Bronchial epithelial cell (primary cell): ENCODE data around the gene TYMS. TPM values are rescaled to one million over a fixed set of nuclear protein-coding genes. Genes with fewer than 3 reads are reported as not detected.

Experiments used
- DNase-seq: peaks from one replicate; pipeline ENCODE4 v3.0.0-alpha.2; 2010; ENCODE audit warnings: low read depth
- FAIRE-seq: peaks from 2 replicates; lab custom pipeline; 2011; peaks lifted over from hg19 to GRCh38; lab: Jason Lieb, UNC
- H3K27me3 ChIP-seq: 2 replicates; pipeline ENCODE4 v1.5.1; 2011; ENCODE audit warnings: low read length; ENCODE audit not compliant: control insufficient read depth, insufficient read depth
- H3K36me3 ChIP-seq: 2 replicates; pipeline ENCODE4 v1.5.1; 2011; ENCODE audit warnings: low read length; ENCODE audit not compliant: control insufficient read depth, insufficient read depth
- H3K4me3 ChIP-seq: 2 replicates; pipeline ENCODE4 v1.5.1; 2011; ENCODE audit warnings: mild to moderate bottlenecking, low read depth, low read length, control low read depth
- total RNA-seq: library from RNA; depleted of rRNA; stranded (reverse); fragments of >200 nt; gene quantifications from 2 replicates; pipeline ENCODE4 v1.2.1, GENCODE V29; 2014
- TF ChIP-seq, protein P1 (sequence below): IDR thresholded peaks from 2 replicates; pipeline ENCODE4 v1.5.1; 2011; ENCODE audit warnings: mild to moderate bottlenecking, moderate library complexity, low read length, control low read depth, inconsistent platforms; ENCODE audit not compliant: insufficient read depth, severe bottlenecking

The TYMS gene
- total RNA-seq, 1 donor from 2014 or later = 5.5 TPM

DNA sequence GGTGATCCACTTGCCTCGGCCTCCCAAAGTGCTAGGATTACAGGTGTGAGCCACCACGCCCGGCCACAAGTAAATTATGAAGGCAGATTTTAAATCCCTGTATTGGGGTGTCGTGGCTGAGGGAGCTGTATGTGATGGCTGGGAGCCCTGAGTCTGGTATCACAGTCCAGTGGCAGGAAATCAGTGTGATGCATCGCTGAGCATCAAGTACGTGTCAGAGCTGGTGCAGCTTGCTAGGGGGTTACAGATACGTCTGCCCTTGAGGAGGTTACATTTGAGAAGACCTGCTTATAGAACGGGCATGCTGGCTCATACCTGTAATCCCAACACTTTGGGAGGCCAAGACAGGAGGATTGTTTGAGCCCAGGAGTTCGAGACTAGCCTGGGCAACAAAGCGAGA, 50.6 kb downstream of the TYMS start:
- no peak for FAIRE-seq
- Histone ChIP-seq H3K36me3 (peaks cover 3% of the 10 kb centered on the region), H3K4me3 (no peak overlapping the region), H3K27me3 (no peaks in the 10 kb centered on the region)
- TF ChIP-seq, protein P1, sequence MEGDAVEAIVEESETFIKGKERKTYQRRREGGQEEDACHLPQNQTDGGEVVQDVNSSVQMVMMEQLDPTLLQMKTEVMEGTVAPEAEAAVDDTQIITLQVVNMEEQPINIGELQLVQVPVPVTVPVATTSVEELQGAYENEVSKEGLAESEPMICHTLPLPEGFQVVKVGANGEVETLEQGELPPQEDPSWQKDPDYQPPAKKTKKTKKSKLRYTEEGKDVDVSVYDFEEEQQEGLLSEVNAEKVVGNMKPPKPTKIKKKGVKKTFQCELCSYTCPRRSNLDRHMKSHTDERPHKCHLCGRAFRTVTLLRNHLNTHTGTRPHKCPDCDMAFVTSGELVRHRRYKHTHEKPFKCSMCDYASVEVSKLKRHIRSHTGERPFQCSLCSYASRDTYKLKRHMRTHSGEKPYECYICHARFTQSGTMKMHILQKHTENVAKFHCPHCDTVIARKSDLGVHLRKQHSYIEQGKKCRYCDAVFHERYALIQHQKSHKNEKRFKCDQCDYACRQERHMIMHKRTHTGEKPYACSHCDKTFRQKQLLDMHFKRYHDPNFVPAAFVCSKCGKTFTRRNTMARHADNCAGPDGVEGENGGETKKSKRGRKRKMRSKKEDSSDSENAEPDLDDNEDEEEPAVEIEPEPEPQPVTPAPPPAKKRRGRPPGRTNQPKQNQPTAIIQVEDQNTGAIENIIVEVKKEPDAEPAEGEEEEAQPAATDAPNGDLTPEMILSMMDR = no peak
- no peak for DNase-seq

DNA sequence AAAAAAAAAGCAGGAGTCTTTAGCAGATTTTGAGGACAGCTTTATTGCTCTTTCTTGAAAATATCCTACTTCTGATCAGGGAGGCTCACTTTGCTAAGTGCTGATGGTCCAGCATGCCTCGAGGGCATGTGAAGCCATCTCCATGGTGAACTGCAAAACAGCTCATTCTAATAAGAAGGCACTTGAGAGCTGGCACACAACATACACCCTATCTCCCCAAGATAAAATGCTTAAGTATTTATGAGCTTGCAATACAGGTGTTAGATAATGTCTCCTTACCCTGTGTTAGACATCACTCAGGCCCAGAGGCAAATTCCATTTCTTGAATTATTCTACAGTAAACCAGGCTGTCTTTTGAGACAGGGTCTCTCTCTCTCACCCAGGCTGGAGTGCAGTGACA, 52.3 kb downstream of the TYMS start:
- TF ChIP-seq, protein P1 = no peak
- Histone ChIP-seq H3K4me3 (no peak overlapping the region), H3K36me3 (peaks cover 3% of the 10 kb centered on the region), H3K27me3 (no peaks in the 10 kb centered on the region)
- FAIRE-seq (no peak), DNase-seq (no peak)

DNA sequence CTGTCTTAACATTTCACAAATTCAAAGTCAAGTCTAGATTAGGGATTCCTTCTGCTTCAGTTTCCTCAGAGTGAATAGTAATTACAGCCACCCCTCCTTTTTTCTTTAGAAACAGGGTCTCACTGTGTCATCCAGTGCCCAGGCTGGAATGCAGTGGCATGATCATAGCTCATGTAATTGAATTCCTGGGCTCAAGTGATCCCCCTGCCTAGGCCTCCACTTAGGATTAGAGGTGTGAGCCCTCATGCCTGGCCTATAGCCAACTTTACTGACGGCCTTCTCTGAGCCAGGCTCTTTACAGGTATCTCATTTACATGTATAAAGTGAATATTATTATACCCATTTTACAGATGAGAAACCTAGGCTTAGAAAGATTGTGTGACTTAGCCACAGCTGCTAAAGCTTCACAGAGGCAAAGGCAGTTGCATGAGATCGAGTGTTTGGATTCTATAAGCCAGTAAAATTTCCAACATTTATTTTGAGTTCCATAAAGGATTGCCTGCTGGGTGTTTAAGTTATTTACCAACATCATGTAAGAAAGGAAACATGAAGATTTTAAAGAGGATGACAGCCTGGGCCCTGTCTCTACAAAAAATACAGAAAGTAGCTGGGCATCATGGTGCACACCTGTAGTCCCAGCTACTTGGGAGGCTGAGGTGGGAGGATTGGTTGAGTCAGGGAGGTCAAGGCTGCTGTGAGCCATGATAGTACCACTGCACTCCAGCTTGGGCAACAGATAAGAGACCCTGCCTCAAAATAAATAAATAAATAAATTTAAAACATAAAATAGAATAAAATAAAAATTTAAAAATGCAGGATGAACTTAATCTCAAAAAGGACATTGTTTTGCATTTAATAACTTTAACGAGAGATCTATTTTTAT, 53.2 kb downstream of the TYMS start:
- TF ChIP-seq, protein P1 = no peak
- no peak for FAIRE-seq
- Histone ChIP-seq H3K36me3 (peaks cover 3% of the 10 kb centered on the region), H3K27me3 (no peaks in the 10 kb centered on the region), H3K4me3 (no peak overlapping the region)
- no peak for DNase-seq

DNA sequence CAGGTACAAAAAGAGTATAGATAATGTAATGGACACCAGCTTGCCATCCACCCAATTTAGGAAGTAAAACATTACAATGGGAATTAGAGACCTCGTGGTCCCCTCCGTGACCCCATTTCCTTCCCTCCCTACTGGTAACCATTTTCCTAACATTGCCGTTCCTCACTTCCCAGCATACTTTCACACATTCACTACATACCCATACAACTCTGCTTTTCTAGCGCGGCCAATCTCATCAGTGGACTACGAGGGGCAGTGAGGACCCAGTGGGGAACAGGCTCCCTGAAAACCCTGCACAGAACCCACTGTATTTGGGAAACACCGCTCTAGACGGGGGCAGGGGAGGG, 53.8 kb downstream of the TYMS start:
- no peaks in the 10 kb centered on the region for H3K27me3 ChIP-seq
- no peak for FAIRE-seq

DNA sequence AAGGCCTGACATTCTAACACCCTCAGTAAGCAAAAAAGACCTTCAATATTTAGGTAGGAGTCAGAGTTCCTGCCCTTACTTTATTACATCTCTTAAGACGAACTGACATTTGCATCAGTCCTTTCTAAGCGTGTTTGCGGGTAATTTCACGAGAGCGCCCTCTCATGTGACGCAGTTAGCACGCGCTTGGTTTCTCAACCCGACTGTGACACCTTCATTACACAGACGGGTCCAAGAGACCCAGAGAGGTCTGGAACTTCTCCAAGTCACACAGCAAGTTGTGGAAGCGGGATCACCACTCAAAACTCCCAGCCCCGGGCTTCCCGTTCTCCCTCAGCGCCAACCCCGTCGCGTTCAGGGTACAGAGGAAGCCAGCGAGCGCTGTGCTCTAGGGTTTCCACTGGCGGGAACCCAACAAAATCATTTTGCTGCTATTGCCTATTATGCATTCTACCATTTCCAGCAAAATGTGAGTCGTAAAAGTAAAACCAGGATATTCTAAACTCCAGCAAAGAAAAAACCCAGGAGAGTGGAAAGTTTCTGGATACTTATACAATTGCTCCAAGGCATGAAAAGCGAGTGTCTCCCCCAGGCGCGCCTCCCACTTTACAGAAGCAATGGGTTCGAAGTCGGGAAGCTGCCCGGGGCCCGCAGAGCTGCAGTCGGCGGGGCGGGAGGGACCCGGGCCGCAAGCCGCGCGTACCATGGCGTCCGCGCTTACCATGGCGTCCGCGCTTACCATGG, 54.4 kb downstream of the TYMS start:
- TF ChIP-seq, protein P1 = peak; percentile 30
- FAIRE-seq = no peak

More for the DNA sequence above, 53.8 kb downstream of the TYMS start:
- TF ChIP-seq, protein P1 = no peak
- Histone ChIP-seq H3K36me3 (peaks cover 2% of the 10 kb centered on the region), H3K4me3 (peak overlapping the region; percentile 72)
- no peak for DNase-seq

More for the DNA sequence above, 54.4 kb downstream of the TYMS start:
- Histone ChIP-seq H3K36me3 (peaks cover 2% of the 10 kb centered on the region), H3K4me3 (peak overlapping the region; percentile 72), H3K27me3 (no peaks in the 10 kb centered on the region)
- DNase-seq = peak; percentile 73
